Endometrial microvascular endothelial cells (primary cell): Measurements from ENCODE around the gene CNBP. TPM values are rescaled to one million over a fixed set of nuclear protein-coding genes. Genes with fewer than 3 reads are reported as not detected.

Source experiments
- total RNA-seq: library from RNA; depleted of rRNA; stranded (reverse); fragments of >200 nt; gene quantifications from one replicate; pipeline ENCODE4 v1.2.3, GENCODE V29; 2015; ENCODE audit errors: inconsistent ontology term

Gene CNBP
- total RNA-seq, 1 donor from 2014 or later: 318 TPM

Other genes with a start within 250 kb of the CNBP start
- gene CFAP92, start 189.8 kb downstream of the CNBP start, total RNA-seq: not detected
- gene EFCC1, start 182.6 kb downstream of the CNBP start, total RNA-seq: not detected
- gene GP9, start 123.1 kb downstream of the CNBP start, total RNA-seq: not detected
- gene RAB43, start 62.1 kb downstream of the CNBP start, total RNA-seq: 32.4 TPM
- 24.8 TPM for gene ISY1, start 22.8 kb downstream of the CNBP start, total RNA-seq
- gene COPG1, start 65.7 kb upstream of the CNBP start, total RNA-seq: 156 TPM
- gene HMCES, start 95.0 kb upstream of the CNBP start, total RNA-seq: 25.3 TPM
- gene EFCAB12, start 244.7 kb upstream of the CNBP start, total RNA-seq: not detected